HEK293 (cell line): Measurements from ENCODE around the gene P2RY6.

Experiments used
- BCL11B ChIP-seq: fragments of 450-650 bp; formaldehyde crosslinking; IDR thresholded peaks from 2 replicates; pipeline ENCODE4 v1.5.1; 2016; ENCODE audit warnings: low read depth, missing biosample characterization, missing genetic modification characterization
- CTCF ChIP-seq: fragments of 450-650 bp; formaldehyde crosslinking; IDR thresholded peaks from 2 replicates; pipeline ENCODE4 v1.5.1; 2016; ENCODE audit warnings: missing biosample characterization, missing genetic modification characterization
- PRDM1 ChIP-seq: fragments of 450-650 bp; formaldehyde crosslinking; IDR thresholded peaks from 2 replicates; pipeline ENCODE4; 2016; ENCODE audit warnings: missing biosample characterization, missing genetic modification characterization
- SP2 ChIP-seq: fragments of 450-650 bp; formaldehyde crosslinking; IDR thresholded peaks from 2 replicates; pipeline ENCODE4 v1.5.1; 2016; ENCODE audit warnings: missing biosample characterization, missing genetic modification characterization
- ZBTB48 ChIP-seq: fragments of 450-650 bp; formaldehyde crosslinking; IDR thresholded peaks from 2 replicates; pipeline ENCODE4 v1.5.1; 2016; ENCODE audit warnings: missing biosample characterization, missing genetic modification characterization
- ZFP41 ChIP-seq: fragments of 450-650 bp; formaldehyde crosslinking; IDR thresholded peaks from 2 replicates; pipeline ENCODE4 v1.5.1; 2016; ENCODE audit warnings: missing biosample characterization, missing genetic modification characterization, borderline replicate concordance
- ZNF148 ChIP-seq: fragments of 450-650 bp; formaldehyde crosslinking; IDR thresholded peaks from 2 replicates; pipeline ENCODE4 v1.5.0; 2017; ENCODE audit warnings: missing biosample characterization, missing genetic modification characterization, borderline replicate concordance
- ZNF513 ChIP-seq: fragments of 450-650 bp; IDR thresholded peaks from 2 replicates; pipeline ENCODE4 v1.5.1; 2018; ENCODE audit warnings: missing biosample characterization, missing genetic modification characterization
- ZNF530 ChIP-seq: fragments of 450-650 bp; formaldehyde crosslinking; IDR thresholded peaks from 2 replicates; pipeline ENCODE4 v1.5.1; 2016; ENCODE audit warnings: low read depth, missing biosample characterization, missing genetic modification characterization
- ZNF580 ChIP-seq: fragments of 450-650 bp; formaldehyde crosslinking; IDR thresholded peaks from 2 replicates; pipeline ENCODE4 v1.5.1; 2016; ENCODE audit warnings: missing biosample characterization, missing genetic modification characterization
- ZNF610 ChIP-seq: fragments of 450-650 bp; formaldehyde crosslinking; IDR thresholded peaks from 2 replicates; pipeline ENCODE4 v1.5.1; 2016; ENCODE audit warnings: missing biosample characterization, missing genetic modification characterization, borderline replicate concordance

- TF ChIP-seq CTCF (tag by site-specific recombination) (no peak), ZNF610 (tag by site-specific recombination) (no peak), BCL11B (tag by site-specific recombination) (no peak), ZNF513 (tag by site-specific recombination) (no peak), ZFP41 (tag by site-specific recombination) (no peak), ZNF530 (tag by site-specific recombination) (no peak), ZNF148 (tag by site-specific recombination) (no peak), PRDM1 (tag by site-specific recombination) (no peak), ZBTB48 (tag by site-specific recombination) (no peak), ZNF580 (tag by site-specific recombination) (no peak), SP2 (tag by site-specific recombination) (no peak)
Measured at GRCh38 chr11:73312036-73312435, 39.9 kb downstream of the P2RY6 start.
